Liver (tissue), 9 donors: ENCODE results near the gene INPP4B. TPM values are rescaled to one million over a fixed set of nuclear protein-coding genes. Genes with fewer than 3 reads are reported as not detected.

ENCODE experiments used
- DNase-seq: peaks from one replicate; pipeline ENCODE4 v3.0.0-alpha.2; 2017; ENCODE audit warnings: low spot score
- H3K27ac ChIP-seq, 2 donors: one replicate each; pipeline ENCODE4 v1.7.0; 2013; ENCODE audit warnings: inconsistent platforms in 2 of 2, low read length in 2 of 2, control low read depth in 1 of 2, low read depth in 1 of 2, mild to moderate bottlenecking in 1 of 2
- H3K27me3 ChIP-seq, 4 donors: one replicate each; pipeline versions ENCODE4 v1.6.1 to v1.7.0; 2013; ENCODE audit warnings: low read length in 3 of 4, inconsistent platforms in 1 of 4, mild to moderate bottlenecking in 1 of 4, moderate library complexity in 1 of 4; ENCODE audit not compliant: control insufficient read depth in 4 of 4, insufficient read depth in 4 of 4
- H3K36me3 ChIP-seq, 4 donors: one replicate each; pipeline versions ENCODE4 v1.6.1 to v1.7.0; 2013; ENCODE audit warnings: low read length in 3 of 4, mild to moderate bottlenecking in 3 of 4, low read depth in 1 of 4, moderate library complexity in 1 of 4; ENCODE audit not compliant: control insufficient read depth in 4 of 4, insufficient read depth in 3 of 4
- H3K4me1 ChIP-seq, 4 donors: one replicate each; pipeline versions ENCODE4 v1.6.1 to v1.7.0; 2013; ENCODE audit warnings: low read length in 3 of 4, mild to moderate bottlenecking in 3 of 4, moderate library complexity in 1 of 4; ENCODE audit not compliant: control insufficient read depth in 4 of 4, insufficient read depth in 4 of 4
- H3K4me3 ChIP-seq, 3 donors: one replicate each; pipeline versions ENCODE4 v1.6.1 to v1.7.0; 2013; ENCODE audit warnings: low read length in 3 of 3, control low read depth in 1 of 3, low read depth in 1 of 3, mild to moderate bottlenecking in 1 of 3
- H3K9ac ChIP-seq, 2 donors: one replicate each; pipeline ENCODE4 v1.7.0; 2013; ENCODE audit warnings: low read length in 2 of 2, mild to moderate bottlenecking in 2 of 2, moderate library complexity in 2 of 2, control low read depth in 1 of 2, low read depth in 1 of 2
- H3K9me3 ChIP-seq, 4 donors: one replicate each; pipeline versions ENCODE4 v1.6.1 to v1.7.0; 2013; ENCODE audit warnings: low read length in 3 of 4; ENCODE audit not compliant: control insufficient read depth in 4 of 4
- EGR1 ChIP-seq, 2 donors: IDR thresholded peaks; 2 replicates each; pipeline ENCODE4 v1.6.1; 2016 to 2018; ENCODE audit warnings: antibody characterized with exemption in 2 of 2, low read depth in 2 of 2
- FOXA1 ChIP-seq: IDR thresholded peaks from 2 replicates; pipeline ENCODE4 v1.6.1; 2016; ENCODE audit warnings: antibody characterized with exemption
- FOXA2 ChIP-seq: IDR thresholded peaks from 2 replicates; pipeline ENCODE4 v1.6.1; 2016; ENCODE audit warnings: antibody characterized with exemption
- GABPA ChIP-seq, 2 donors: IDR thresholded peaks in 1 of 2; conservative IDR thresholded peaks in 1 of 2; 2 replicates each; pipeline ENCODE4 v1.6.1; 2016; ENCODE audit warnings: antibody characterized with exemption in 2 of 2, mild to moderate bottlenecking in 1 of 2, moderate library complexity in 1 of 2
- HNF4A ChIP-seq, 2 donors: conservative IDR thresholded peaks; 2 replicates each; pipeline ENCODE4 v1.6.1; 2016; ENCODE audit warnings: antibody characterized with exemption in 2 of 2, mild to moderate bottlenecking in 2 of 2
- HNF4G ChIP-seq: IDR thresholded peaks from 2 replicates; pipeline ENCODE4 v1.6.1; 2016; ENCODE audit warnings: antibody characterized with exemption
- JUND ChIP-seq, 2 donors: IDR thresholded peaks; 2 replicates each; pipeline ENCODE4 v1.6.1; 2016; ENCODE audit warnings: antibody characterized with exemption in 2 of 2
- NR2F2 ChIP-seq: IDR thresholded peaks from 2 replicates; pipeline ENCODE4 v1.6.1; 2016; ENCODE audit warnings: antibody characterized with exemption
- RAD21 ChIP-seq, 2 donors: IDR thresholded peaks; 2 replicates each; pipeline ENCODE4 v1.6.1; 2016; ENCODE audit warnings: antibody characterized with exemption in 2 of 2, mild to moderate bottlenecking in 2 of 2
- RXRA ChIP-seq, 2 donors: IDR thresholded peaks; 2 replicates each; pipeline ENCODE4 v1.6.1; 2017 to 2018; ENCODE audit warnings: antibody characterized with exemption in 2 of 2, mild to moderate bottlenecking in 1 of 2
- TAF1 ChIP-seq: conservative IDR thresholded peaks from 2 replicates; pipeline ENCODE4 v1.6.1; 2016; ENCODE audit warnings: antibody characterized with exemption, mild to moderate bottlenecking
- YY1 ChIP-seq: IDR thresholded peaks from 2 replicates; pipeline ENCODE4 v1.6.1; 2016; ENCODE audit warnings: antibody characterized with exemption, mild to moderate bottlenecking
- WGBS: extraction: QIAGEN DNeasy Blood & Tissue Kit; methylation state at CpG from one replicate; pipeline ENCODE4 v1.1.7; 2013; 5-methylcytosine and 5-hydroxymethylcytosine counted together
- polyA plus RNA-seq, 2 donors: library from polyadenylated mRNA; stranded (reverse) in 1 of 2; unstranded in 1 of 2; fragments of 200-250 nt in 1 of 2; fragments of >200 nt in 1 of 2; fragmentation: Nextera tagmentation in 1 of 2; extraction: Ambion mirVana in 1 of 2; gene quantifications; one replicate each; pipeline versions ENCODE4 v1.2.1 to v1.2.3, GENCODE V29; 2013 to 2015
- total RNA-seq, 2 donors: library from RNA; depleted of rRNA; stranded (reverse); fragments of >200 nt; gene quantifications; one replicate each; pipeline ENCODE4 v1.2.3, GENCODE V29; 2014
- TF ChIP-seq, protein P1 (sequence below): IDR thresholded peaks from 2 replicates; pipeline ENCODE4 v1.6.1; 2016; ENCODE audit warnings: antibody characterized with exemption
- TF ChIP-seq, protein P2 (sequence below): IDR thresholded peaks from 2 replicates; pipeline ENCODE4 v1.6.1; 2016; ENCODE audit warnings: antibody characterized with exemption, mild to moderate bottlenecking
- TF ChIP-seq, protein P3 (sequence below): IDR thresholded peaks from 2 replicates; pipeline ENCODE4 v1.6.1; 2016; ENCODE audit warnings: antibody characterized with exemption
- donor health status: healthy.
- donor health status: healthy.
- donor health status: healthy.
- donor health status: healthy.
- donor health status: healthy.

The INPP4B gene
- total and polyA plus RNA-seq, 4 donors: 0.43 to 2.8 (median 1.6) TPM

DNA sequence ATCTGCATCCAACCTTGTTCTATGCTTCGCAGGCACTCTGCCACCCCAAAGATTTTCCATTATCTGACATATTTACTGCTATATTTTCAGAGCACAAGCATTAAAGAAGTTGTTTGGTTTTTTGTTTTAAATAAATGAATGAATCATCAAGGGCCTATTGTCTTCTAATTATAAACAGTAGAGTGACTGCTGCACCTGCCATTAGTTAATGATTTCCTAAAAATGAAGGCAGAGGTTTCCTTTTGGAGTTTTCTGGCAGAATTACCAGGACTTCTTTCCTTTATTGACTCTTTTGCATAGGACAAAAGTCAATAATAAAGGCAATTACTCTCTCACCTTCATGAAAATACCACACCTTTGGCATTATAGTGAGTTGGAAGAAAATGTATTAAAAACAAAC is 238.1 kb downstream of the INPP4B start:
- no peak overlapping the region for H3K4me3 ChIP-seq
- no peak overlapping the region for H3K27ac ChIP-seq
- 90% methylated on average over 1 of the region's 1 CpG for WGBS
- peaks cover 0 to 9% (median 2%) of the 10 kb centered on the region in 4 donors for H3K9me3 ChIP-seq
- no peaks in the 10 kb centered on the region for H3K4me1 ChIP-seq
- H3K36me3 ChIP-seq: no peaks in the 10 kb centered on the region
- no peak for DNase-seq
- H3K9ac ChIP-seq: no peak overlapping the region
- no peaks in the 10 kb centered on the region for H3K27me3 ChIP-seq
- no peak for TF ChIP-seq FOXA1
- TF ChIP-seq JUND (IDR thresholded peaks at IDR 0.05): no peak

DNA sequence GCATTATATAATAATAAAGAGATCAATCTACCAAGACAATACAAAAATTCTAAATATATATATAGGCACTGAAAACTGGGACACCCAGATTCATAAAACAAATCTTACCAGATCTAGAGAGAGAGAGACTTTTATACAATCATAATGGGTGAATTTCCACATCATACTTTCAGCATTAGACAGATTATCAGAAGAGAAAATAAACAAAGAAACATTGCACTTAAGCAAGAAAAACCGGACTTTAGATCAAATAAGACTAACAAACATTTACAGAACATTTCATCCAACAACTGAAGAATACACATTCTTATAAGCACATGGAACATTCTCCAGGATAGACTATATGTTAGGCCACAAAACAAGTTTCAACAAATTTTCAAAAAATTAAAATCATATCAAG is 245.1 kb downstream of the INPP4B start:
- Histone ChIP-seq H3K9me3 (peaks cover 0 to 12% (median 2%) of the 10 kb centered on the region in 4 donors), H3K9ac (no peak overlapping the region), H3K27ac (no peak overlapping the region), H3K36me3 (no peaks in the 10 kb centered on the region), H3K4me3 (no peak overlapping the region), H3K4me1 (peaks cover 3 to 16% (median 8%) of the 10 kb centered on the region in 4 donors), H3K27me3 (no peaks in the 10 kb centered on the region)
- TF ChIP-seq JUND (IDR thresholded peaks at IDR 0.05): no peak
- TF ChIP-seq RXRA (IDR thresholded peaks at IDR 0.05): peak in 1 of 2 donors; percentile 7
- TF ChIP-seq YY1: no peak
- TF ChIP-seq RAD21 (IDR thresholded peaks at IDR 0.05): no peak
- TF ChIP-seq, protein P1, sequence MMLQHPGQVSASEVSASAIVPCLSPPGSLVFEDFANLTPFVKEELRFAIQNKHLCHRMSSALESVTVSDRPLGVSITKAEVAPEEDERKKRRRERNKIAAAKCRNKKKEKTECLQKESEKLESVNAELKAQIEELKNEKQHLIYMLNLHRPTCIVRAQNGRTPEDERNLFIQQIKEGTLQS: no peak
- TF ChIP-seq NR2F2: no peak
- TF ChIP-seq, protein P2, sequence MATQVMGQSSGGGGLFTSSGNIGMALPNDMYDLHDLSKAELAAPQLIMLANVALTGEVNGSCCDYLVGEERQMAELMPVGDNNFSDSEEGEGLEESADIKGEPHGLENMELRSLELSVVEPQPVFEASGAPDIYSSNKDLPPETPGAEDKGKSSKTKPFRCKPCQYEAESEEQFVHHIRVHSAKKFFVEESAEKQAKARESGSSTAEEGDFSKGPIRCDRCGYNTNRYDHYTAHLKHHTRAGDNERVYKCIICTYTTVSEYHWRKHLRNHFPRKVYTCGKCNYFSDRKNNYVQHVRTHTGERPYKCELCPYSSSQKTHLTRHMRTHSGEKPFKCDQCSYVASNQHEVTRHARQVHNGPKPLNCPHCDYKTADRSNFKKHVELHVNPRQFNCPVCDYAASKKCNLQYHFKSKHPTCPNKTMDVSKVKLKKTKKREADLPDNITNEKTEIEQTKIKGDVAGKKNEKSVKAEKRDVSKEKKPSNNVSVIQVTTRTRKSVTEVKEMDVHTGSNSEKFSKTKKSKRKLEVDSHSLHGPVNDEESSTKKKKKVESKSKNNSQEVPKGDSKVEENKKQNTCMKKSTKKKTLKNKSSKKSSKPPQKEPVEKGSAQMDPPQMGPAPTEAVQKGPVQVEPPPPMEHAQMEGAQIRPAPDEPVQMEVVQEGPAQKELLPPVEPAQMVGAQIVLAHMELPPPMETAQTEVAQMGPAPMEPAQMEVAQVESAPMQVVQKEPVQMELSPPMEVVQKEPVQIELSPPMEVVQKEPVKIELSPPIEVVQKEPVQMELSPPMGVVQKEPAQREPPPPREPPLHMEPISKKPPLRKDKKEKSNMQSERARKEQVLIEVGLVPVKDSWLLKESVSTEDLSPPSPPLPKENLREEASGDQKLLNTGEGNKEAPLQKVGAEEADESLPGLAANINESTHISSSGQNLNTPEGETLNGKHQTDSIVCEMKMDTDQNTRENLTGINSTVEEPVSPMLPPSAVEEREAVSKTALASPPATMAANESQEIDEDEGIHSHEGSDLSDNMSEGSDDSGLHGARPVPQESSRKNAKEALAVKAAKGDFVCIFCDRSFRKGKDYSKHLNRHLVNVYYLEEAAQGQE: no peak
- peak; percentile 51 for TF ChIP-seq FOXA2
- TF ChIP-seq HNF4A (conservative IDR thresholded peaks at IDR 0.05): peak; percentile 55 to 67
- no peak for DNase-seq
- WGBS: 39% methylated on average over 1 of the region's 1 CpG

DNA sequence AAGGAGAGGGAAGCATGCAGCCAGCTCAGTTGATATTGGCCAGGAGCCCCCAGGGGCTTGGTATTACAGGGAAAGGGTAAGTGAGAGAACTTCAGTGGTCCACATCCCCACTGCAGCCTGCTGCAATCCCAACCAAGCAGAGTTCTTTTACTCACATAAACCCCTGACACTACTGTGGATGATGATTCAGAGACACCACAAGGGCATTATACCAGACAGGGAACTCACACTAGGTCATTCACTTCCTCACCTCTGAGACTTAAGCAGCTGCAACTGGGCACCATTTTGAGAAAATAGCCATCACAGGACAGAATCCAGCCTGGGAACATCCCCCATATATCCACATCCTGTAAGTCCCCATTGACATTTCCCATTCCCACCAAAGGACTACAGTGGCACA is 248.0 kb downstream of the INPP4B start:
- Histone ChIP-seq H3K27ac (no peak overlapping the region), H3K4me3 (no peak overlapping the region), H3K9me3 (peaks cover 0 to 4% (median 0%) of the 10 kb centered on the region in 4 donors), H3K27me3 (no peaks in the 10 kb centered on the region), H3K4me1 (peaks cover 8 to 24% (median 13%) of the 10 kb centered on the region in 4 donors), H3K9ac (no peak overlapping the region), H3K36me3 (no peaks in the 10 kb centered on the region)
- DNase-seq: no peak
- TF ChIP-seq HNF4A (conservative IDR thresholded peaks at IDR 0.05) (no peak), YY1 (no peak)

DNA sequence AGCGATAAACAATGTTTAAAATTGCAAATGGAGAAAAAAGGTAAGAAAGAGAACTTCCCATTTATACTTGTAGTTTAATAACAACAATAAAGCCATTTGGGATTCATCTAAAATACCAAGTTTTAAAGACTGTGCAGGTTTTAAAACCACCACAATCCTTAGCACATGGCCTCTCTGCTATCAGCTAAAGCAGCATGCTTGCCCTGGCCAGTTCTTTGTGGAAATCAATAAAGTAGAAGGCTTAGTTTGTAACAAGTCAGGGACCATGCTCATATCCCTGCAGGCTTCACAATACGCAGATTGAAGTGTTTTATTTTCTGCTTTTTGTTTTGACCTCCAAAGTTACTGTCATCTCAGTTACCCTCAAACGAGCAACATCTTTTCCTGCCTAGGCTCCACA is 249.5 kb downstream of the INPP4B start:
- peaks cover 8 to 24% (median 13%) of the 10 kb centered on the region in 4 donors for H3K4me1 ChIP-seq
- 72% methylated on average over 3 of the region's 3 CpGs for WGBS
- H3K36me3 ChIP-seq: no peaks in the 10 kb centered on the region
- no peaks in the 10 kb centered on the region for H3K27me3 ChIP-seq
- H3K4me3 ChIP-seq: no peak overlapping the region
- H3K9ac ChIP-seq: no peak overlapping the region
- no peak overlapping the region for H3K27ac ChIP-seq
- no peak for DNase-seq
- no peaks in the 10 kb centered on the region for H3K9me3 ChIP-seq
- peak; percentile 34 for TF ChIP-seq YY1
- TF ChIP-seq, protein P2: no peak
- no peak for TF ChIP-seq TAF1
- TF ChIP-seq GABPA (IDR thresholded peaks at IDR 0.05 in 1 of 2, conservative IDR thresholded peaks at IDR 0.05 in 1 of 2): no peak
- no peak for TF ChIP-seq NR2F2
- no peak for TF ChIP-seq RAD21 (IDR thresholded peaks at IDR 0.05)
- no peak for TF ChIP-seq HNF4G
- TF ChIP-seq EGR1 (IDR thresholded peaks at IDR 0.05; ENCODE audit: low read depth in 2 of 2): no peak
- peak in 1 of 2 donors; percentile 12 for TF ChIP-seq HNF4A (conservative IDR thresholded peaks at IDR 0.05)
- TF ChIP-seq, protein P3, sequence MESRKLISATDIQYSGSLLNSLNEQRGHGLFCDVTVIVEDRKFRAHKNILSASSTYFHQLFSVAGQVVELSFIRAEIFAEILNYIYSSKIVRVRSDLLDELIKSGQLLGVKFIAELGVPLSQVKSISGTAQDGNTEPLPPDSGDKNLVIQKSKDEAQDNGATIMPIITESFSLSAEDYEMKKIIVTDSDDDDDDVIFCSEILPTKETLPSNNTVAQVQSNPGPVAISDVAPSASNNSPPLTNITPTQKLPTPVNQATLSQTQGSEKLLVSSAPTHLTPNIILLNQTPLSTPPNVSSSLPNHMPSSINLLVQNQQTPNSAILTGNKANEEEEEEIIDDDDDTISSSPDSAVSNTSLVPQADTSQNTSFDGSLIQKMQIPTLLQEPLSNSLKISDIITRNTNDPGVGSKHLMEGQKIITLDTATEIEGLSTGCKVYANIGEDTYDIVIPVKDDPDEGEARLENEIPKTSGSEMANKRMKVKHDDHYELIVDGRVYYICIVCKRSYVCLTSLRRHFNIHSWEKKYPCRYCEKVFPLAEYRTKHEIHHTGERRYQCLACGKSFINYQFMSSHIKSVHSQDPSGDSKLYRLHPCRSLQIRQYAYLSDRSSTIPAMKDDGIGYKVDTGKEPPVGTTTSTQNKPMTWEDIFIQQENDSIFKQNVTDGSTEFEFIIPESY: no peak
